T-cell (primary cell): Measurements from ENCODE around the gene RET. TPM values are rescaled to one million over a fixed set of nuclear protein-coding genes. Genes with fewer than 3 reads are reported as not detected.
A peak's percentile ranks its signal among the peaks of the same experiment; 100 is the strongest.

ENCODE experiments used
- ATAC-seq, 4 experiments: fragments of 200-7000 bp in 3 of 4; fragments of 150-1000 bp in 1 of 4; cut with Tn5 transposase; replicated peaks in 1 of 4; 1 replicate in 3 of 4; 2 replicates in 1 of 4; pipeline ENCODE4 v1.10.0; 2021; ENCODE audit warnings: moderate library complexity in 3 of 4, mild to moderate bottlenecking in 2 of 4, moderate number of reproducible peaks in 1 of 4
- CTCF ChIA-PET, 2 donors: fragments of 300-600 bp; sonication (Branson Sonifier 250); formaldehyde crosslinking; loops; one replicate each; lab custom pipeline; 2022; ENCODE audit warnings: antibody characterized with exemption in 2 of 2; lab: Charles Lee
- POLR2A ChIA-PET, 2 donors: fragments of 300-600 bp; sonication (Branson Sonifier 250); formaldehyde crosslinking; loops; one replicate each; lab custom pipeline; 2022; ENCODE audit warnings: antibody characterized with exemption in 2 of 2; lab: Charles Lee
- DNase-seq, 35 experiments: peaks; one replicate each; pipeline versions ENCODE4 v3.0.0 to v3.0.0-alpha.2; 2013 to 2023
- H3K27ac ChIP-seq: one replicate; pipeline ENCODE4 v1.5.1; 2013; ENCODE audit warnings: low read length
- H3K27me3 ChIP-seq, 2 experiments: replicated peaks in 1 of 2; 1 replicate in 1 of 2; 2 replicates in 1 of 2; pipeline versions ENCODE4 v1.6.1 to v1.7.0; 2013; ENCODE audit warnings: low read length in 1 of 2, mixed read lengths in 1 of 2; ENCODE audit not compliant: control insufficient read depth in 2 of 2, insufficient read depth in 2 of 2; ENCODE audit errors: extremely low read depth in 1 of 2
- H3K36me3 ChIP-seq, 2 donors: 1 replicate in 1 of 2; 2 replicates in 1 of 2; pipeline versions ENCODE4 v1.6.1 to v1.7.0; 2013; ENCODE audit warnings: low read length in 1 of 2; ENCODE audit not compliant: control insufficient read depth in 2 of 2, insufficient read depth in 1 of 2; ENCODE audit errors: extremely low read depth in 1 of 2
- H3K4me1 ChIP-seq, 2 experiments: 1 replicate in 1 of 2; 2 replicates in 1 of 2; pipeline versions ENCODE4 v1.6.1 to v1.7.0; 2013; ENCODE audit warnings: low read length in 2 of 2, mixed read lengths in 1 of 2; ENCODE audit not compliant: insufficient read depth in 2 of 2, control insufficient read depth in 1 of 2; ENCODE audit errors: extremely low read depth in 1 of 2
- H3K4me3 ChIP-seq, 2 donors: 1 replicate in 1 of 2; 2 replicates in 1 of 2; pipeline versions ENCODE4 v1.5.1 to v1.7.0; 2013; ENCODE audit warnings: mild to moderate bottlenecking in 2 of 2, low read length in 1 of 2, moderate library complexity in 1 of 2; ENCODE audit not compliant: control insufficient read depth in 1 of 2; ENCODE audit errors: extremely low read depth in 1 of 2
- H3K9me3 ChIP-seq: 2 replicates; pipeline ENCODE4 v1.7.0; 2013
- H3K27ac Mint-ChIP-seq, 2 donors: one replicate each; pipeline ENCODE4 v1.8.0; 2020 to 2021; ENCODE audit warnings: mild to moderate bottlenecking in 2 of 2, mixed read lengths in 2 of 2
- H3K27me3 Mint-ChIP-seq, 2 donors: one replicate each; pipeline ENCODE4 v1.8.0; 2021 to 2022; ENCODE audit warnings: mixed read lengths in 2 of 2
- H3K36me3 Mint-ChIP-seq: one replicate; pipeline ENCODE4 v1.8.0; 2021; ENCODE audit warnings: mixed read lengths
- H3K4me1 Mint-ChIP-seq, 3 donors: one replicate each; pipeline ENCODE4 v1.8.0; 2020 to 2022; ENCODE audit warnings: mixed read lengths in 3 of 3, mild to moderate bottlenecking in 1 of 3
- H3K4me3 Mint-ChIP-seq, 3 donors: one replicate each; pipeline ENCODE4 v1.8.0; 2020 to 2022; ENCODE audit warnings: mild to moderate bottlenecking in 3 of 3, mixed read lengths in 3 of 3, moderate library complexity in 3 of 3
- H3K9me3 Mint-ChIP-seq, 3 donors: one replicate each; pipeline ENCODE4 v1.8.0; 2020 to 2022; ENCODE audit warnings: mixed read lengths in 3 of 3
- WGBS: methylation state at CpG from one replicate; pipeline ENCODE4 v1.1.5; 2013; ENCODE audit warnings: missing lambda C conversion rate; ENCODE audit not compliant: insufficient coverage; 5-methylcytosine and 5-hydroxymethylcytosine counted together
- total RNA-seq, 35 experiments: library from RNA in 6 of 35; stranded (reverse) in 6 of 35; fragments of 120-200 nt in 1 of 35; gene quantifications; one replicate each; pipeline versions ENCODE4 v1.2.1 to v1.2.4 and lab custom pipeline; 2013 to 2026

Gene RET
- total RNA-seq, 5 donors from 2014 or later (not counting 1 experiment from before 2014, with no cell fraction given): 0.13 to 0.25 (median 0.15) TPM; not detected in 2

DNA sequence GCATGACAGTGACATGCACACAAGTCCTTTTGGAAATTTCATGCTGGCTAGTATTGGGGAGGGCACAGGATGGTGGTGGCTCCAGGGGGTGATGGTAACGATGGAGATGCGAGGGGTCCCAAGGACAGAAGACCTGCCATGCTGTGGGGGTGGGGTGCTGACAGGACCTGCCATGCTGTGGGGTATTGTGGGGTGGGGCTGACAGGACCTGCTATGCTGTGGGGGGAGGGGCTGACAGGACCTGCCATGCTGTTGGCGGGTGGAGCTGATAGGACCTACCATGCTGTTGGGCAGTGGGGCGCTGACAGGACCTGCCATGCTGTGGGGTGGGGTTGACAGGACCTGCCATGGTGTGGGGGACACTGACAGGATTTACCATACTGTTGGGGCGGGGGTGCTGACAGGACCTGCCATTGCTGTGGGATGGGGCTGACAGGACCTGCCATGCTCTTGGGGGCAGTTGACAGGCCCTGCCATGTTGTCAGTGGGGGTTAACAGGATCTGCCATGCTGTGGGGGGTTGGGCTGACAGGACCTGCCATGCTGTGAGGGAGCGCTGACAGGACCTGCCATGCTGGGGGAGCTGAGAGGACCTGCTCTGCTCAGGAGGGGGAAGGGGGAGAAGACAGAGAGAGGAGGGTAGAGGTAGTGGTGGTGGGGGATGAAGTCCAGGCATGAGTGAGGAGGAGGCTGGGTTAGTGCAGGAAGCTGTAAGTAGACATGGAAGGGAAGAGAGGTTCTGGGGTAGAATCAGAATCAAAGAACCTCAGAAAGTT, 36.2 kb upstream of the RET start:
- no peaks in the 10 kb centered on the region for H3K9me3 Mint-ChIP-seq
- ChIA-PET POLR2A (no interaction called here), CTCF (no interaction called here)
- peaks cover 0 to 11% of the 10 kb centered on the region in 2 experiments for H3K27me3 ChIP-seq
- peak in 1 of 35 experiments; percentile 21 for DNase-seq
- peaks cover 0 to 6% of the 10 kb centered on the region in 2 donors for H3K27me3 Mint-ChIP-seq
- no peak overlapping the region for H3K4me3 Mint-ChIP-seq
- H3K4me1 ChIP-seq: no peaks in the 10 kb centered on the region
- no peaks in the 10 kb centered on the region for H3K9me3 ChIP-seq
- peaks cover 0 to 1% (median 1%) of the 10 kb centered on the region in 3 donors for H3K4me1 Mint-ChIP-seq
- H3K27ac Mint-ChIP-seq: no peak overlapping the region
- no peak overlapping the region for H3K27ac ChIP-seq
- WGBS: 89% methylated on average over 5 of the region's 6 CpGs
- H3K36me3 Mint-ChIP-seq: no peaks in the 10 kb centered on the region
- no peaks in the 10 kb centered on the region for H3K36me3 ChIP-seq
- no peak overlapping the region for H3K4me3 ChIP-seq
- ATAC-seq: no peak

GRCh38 chr10:43041422-43042342, 35.2 kb upstream of the RET start:
- Histone ChIP-seq H3K9me3 (no peaks in the 10 kb centered on the region), H3K27ac (no peak overlapping the region), H3K27me3 (peaks cover 0 to 18% of the 10 kb centered on the region in 2 experiments), H3K4me3 (no peak overlapping the region), H3K36me3 (no peaks in the 10 kb centered on the region), H3K4me1 (no peaks in the 10 kb centered on the region)
- no peak overlapping the region for H3K27ac Mint-ChIP-seq
- H3K36me3 Mint-ChIP-seq: no peaks in the 10 kb centered on the region
- H3K9me3 Mint-ChIP-seq: no peaks in the 10 kb centered on the region
- peaks cover 0 to 2% of the 10 kb centered on the region in 2 donors for H3K27me3 Mint-ChIP-seq
- no peak for ATAC-seq
- WGBS: 65% methylated on average over 5 of the region's 9 CpGs
- CTCF ChIA-PET: no interaction called here
- no peaks in the 10 kb centered on the region for H3K4me1 Mint-ChIP-seq
- H3K4me3 Mint-ChIP-seq: no peak overlapping the region
- POLR2A ChIA-PET: no interaction called here
- peak in 2 of 35 experiments; percentile 10 to 21 for DNase-seq

- no peaks in the 10 kb centered on the region for H3K4me1 Mint-ChIP-seq
- ATAC-seq (no peak), DNase-seq (peak in 1 of 35 experiments; percentile 13)
- H3K27ac ChIP-seq: no peak overlapping the region
- no peaks in the 10 kb centered on the region for H3K9me3 Mint-ChIP-seq
- H3K4me3 ChIP-seq: no peak overlapping the region
- H3K36me3 ChIP-seq: no peaks in the 10 kb centered on the region
- H3K27me3 ChIP-seq: peaks cover 0 to 22% of the 10 kb centered on the region in 2 experiments
- ChIA-PET POLR2A (no interaction called here), CTCF (no interaction called here)
- H3K36me3 Mint-ChIP-seq: no peaks in the 10 kb centered on the region
- peaks cover 0 to 5% of the 10 kb centered on the region in 2 donors for H3K27me3 Mint-ChIP-seq
- H3K4me3 Mint-ChIP-seq: no peak overlapping the region
- H3K4me1 ChIP-seq: no peaks in the 10 kb centered on the region
- H3K27ac Mint-ChIP-seq: no peak overlapping the region
- H3K9me3 ChIP-seq: no peaks in the 10 kb centered on the region
- WGBS: 81% methylated on average over 11 of the region's 12 CpGs
Measured at GRCh38 chr10:43042503-43043341, 34.1 kb upstream of the RET start.

- no peaks in the 10 kb centered on the region for H3K36me3 ChIP-seq
- no peak for ATAC-seq
- WGBS: 81% methylated on average over 7 of the region's 9 CpGs
- Mint-ChIP-seq H3K27ac (no peak overlapping the region), H3K27me3 (peaks cover 0 to 5% of the 10 kb centered on the region in 2 donors), H3K9me3 (no peaks in the 10 kb centered on the region), H3K4me1 (no peaks in the 10 kb centered on the region), H3K36me3 (no peaks in the 10 kb centered on the region), H3K4me3 (no peak overlapping the region)
- H3K4me1 ChIP-seq: no peaks in the 10 kb centered on the region
- DNase-seq: no peak
- H3K4me3 ChIP-seq: no peak overlapping the region
- H3K27me3 ChIP-seq: peaks cover 0 to 27% of the 10 kb centered on the region in 2 experiments
- POLR2A ChIA-PET: no interaction called here
- no peaks in the 10 kb centered on the region for H3K9me3 ChIP-seq
- H3K27ac ChIP-seq: no peak overlapping the region
- CTCF ChIA-PET: no interaction called here
Measured at GRCh38 chr10:43043342-43043772, 33.5 kb upstream of the RET start.

GRCh38 chr10:43043773-43044447, 33.0 kb upstream of the RET start:
- H3K9me3 Mint-ChIP-seq: no peaks in the 10 kb centered on the region
- H3K9me3 ChIP-seq: no peaks in the 10 kb centered on the region
- peaks cover 0 to 8% of the 10 kb centered on the region in 2 donors for H3K27me3 Mint-ChIP-seq
- no peak overlapping the region for H3K4me3 ChIP-seq
- peaks cover 0 to 33% of the 10 kb centered on the region in 2 experiments for H3K27me3 ChIP-seq
- no peaks in the 10 kb centered on the region for H3K4me1 Mint-ChIP-seq
- WGBS: 75% methylated on average over 7 of the region's 9 CpGs
- no peaks in the 10 kb centered on the region for H3K36me3 ChIP-seq
- no peaks in the 10 kb centered on the region for H3K36me3 Mint-ChIP-seq
- CTCF ChIA-PET: no interaction called here
- no peak overlapping the region for H3K27ac ChIP-seq
- no peak overlapping the region for H3K27ac Mint-ChIP-seq
- no peak overlapping the region for H3K4me3 Mint-ChIP-seq
- no peaks in the 10 kb centered on the region for H3K4me1 ChIP-seq
- DNase-seq: peak in 1 of 35 experiments; percentile 19
- no peak for ATAC-seq
- POLR2A ChIA-PET: no interaction called here
